Measurements from ENCODE around the gene MS4A14.

Gene MS4A14

DNA sequence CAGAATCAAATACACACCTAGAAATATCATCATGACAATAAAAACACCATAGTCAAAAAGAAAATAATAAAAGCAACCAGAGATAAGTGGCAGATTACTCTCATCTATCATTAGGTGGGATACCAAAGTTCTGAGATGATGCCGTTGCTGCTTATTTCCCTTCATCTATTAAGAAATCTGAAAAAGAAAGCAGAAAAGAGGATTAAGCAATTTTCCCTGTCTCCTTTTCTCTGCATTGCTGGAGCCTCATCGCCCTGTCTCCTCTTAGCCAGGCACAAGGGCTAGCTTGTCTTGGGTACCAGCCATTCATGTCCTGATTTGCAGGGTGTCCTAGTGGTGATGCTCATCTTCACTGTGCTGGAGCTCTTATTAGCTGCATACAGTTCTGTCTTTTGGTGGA lies 3.9 kb upstream of the MS4A14 start:
- no peak for DNase-seq
- WGBS (ENCODE audit: extremely low coverage, insufficient coverage, low lambda C conversion rate): no CpG with 5 or more reads among the region's 2 CpGs
- Histone ChIP-seq H3K4me1 (ENCODE audit: control insufficient read depth, low read depth, low read length) (no peaks in the 10 kb centered on the region), H3K36me3 (ENCODE audit: control insufficient read depth, insufficient read depth, low read length) (no peaks in the 10 kb centered on the region), H3K4me3 (ENCODE audit: low read length) (no peak overlapping the region), H3K79me1 (ENCODE audit: low read length) (no peaks in the 10 kb centered on the region), H3K18ac (ENCODE audit: low read length) (no peak overlapping the region), H2BK15ac (replicated peaks; ENCODE audit: low read depth) (no peak overlapping the region), H3K56ac (ENCODE audit: low read length) (no peak overlapping the region), H3K4ac (ENCODE audit: low read depth, low read length) (no peak overlapping the region), H3K23ac (ENCODE audit: low read length) (no peak overlapping the region), H3K9ac (ENCODE audit: low read length) (no peak overlapping the region), H2BK120ac (ENCODE audit: low read depth, low read length) (no peak overlapping the region), H2BK5ac (ENCODE audit: low read length) (no peak overlapping the region), H3K27me3 (ENCODE audit: insufficient read depth, low read length, poor library complexity) (no peaks in the 10 kb centered on the region), H3K79me2 (ENCODE audit: control insufficient read depth, insufficient read depth, low read length) (no peaks in the 10 kb centered on the region), H3K4me2 (ENCODE audit: low read length) (no peak overlapping the region), H4K8ac (ENCODE audit: low read depth, low read length) (no peak overlapping the region), H2AK5ac (ENCODE audit: low read length) (no peak overlapping the region), H4K5ac (ENCODE audit: low read length) (no peak overlapping the region), H3K27ac (ENCODE audit: low read depth, low read length) (no peak overlapping the region)

DNA sequence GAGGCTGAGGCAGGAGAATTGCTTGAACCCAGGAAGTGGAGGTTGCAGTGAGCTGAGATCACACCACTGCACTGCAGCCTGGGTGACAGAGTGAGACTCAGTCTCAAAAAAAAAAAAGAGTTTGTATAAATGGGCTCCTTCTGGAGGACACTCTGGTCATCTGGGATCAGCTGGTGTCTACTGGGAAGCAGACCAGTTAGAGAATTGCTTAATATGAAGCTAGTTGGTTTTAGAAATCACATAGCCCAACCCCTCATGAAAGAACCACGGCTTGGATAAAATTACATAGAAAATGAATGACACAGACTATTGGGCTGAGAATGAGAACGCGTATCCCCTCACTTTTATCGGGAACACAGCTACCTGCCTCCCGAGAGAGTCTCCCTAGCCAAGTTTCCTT lies 3.2 kb upstream of the MS4A14 start:
- Histone ChIP-seq H3K4ac (ENCODE audit: low read depth, low read length) (no peak overlapping the region), H2BK120ac (ENCODE audit: low read depth, low read length) (no peak overlapping the region), H3K36me3 (ENCODE audit: control insufficient read depth, insufficient read depth, low read length) (no peaks in the 10 kb centered on the region), H3K79me2 (ENCODE audit: control insufficient read depth, insufficient read depth, low read length) (no peaks in the 10 kb centered on the region), H3K27ac (ENCODE audit: low read depth, low read length) (no peak overlapping the region), H3K23ac (ENCODE audit: low read length) (no peak overlapping the region), H4K5ac (ENCODE audit: low read length) (no peak overlapping the region), H3K4me1 (ENCODE audit: control insufficient read depth, low read depth, low read length) (no peaks in the 10 kb centered on the region), H3K18ac (ENCODE audit: low read length) (no peak overlapping the region), H2AK5ac (ENCODE audit: low read length) (no peak overlapping the region), H3K56ac (ENCODE audit: low read length) (no peak overlapping the region), H3K79me1 (ENCODE audit: low read length) (no peaks in the 10 kb centered on the region), H4K8ac (ENCODE audit: low read depth, low read length) (no peak overlapping the region), H2BK15ac (replicated peaks; ENCODE audit: low read depth) (no peak overlapping the region), H3K27me3 (ENCODE audit: insufficient read depth, low read length, poor library complexity) (no peaks in the 10 kb centered on the region), H3K4me3 (ENCODE audit: low read length) (no peak overlapping the region), H3K9ac (ENCODE audit: low read length) (no peak overlapping the region), H3K4me2 (ENCODE audit: low read length) (no peak overlapping the region), H2BK5ac (ENCODE audit: low read length) (no peak overlapping the region)
- no peak for DNase-seq
- WGBS (ENCODE audit: extremely low coverage, insufficient coverage, low lambda C conversion rate): no CpG with 5 or more reads among the region's 5 CpGs

DNA sequence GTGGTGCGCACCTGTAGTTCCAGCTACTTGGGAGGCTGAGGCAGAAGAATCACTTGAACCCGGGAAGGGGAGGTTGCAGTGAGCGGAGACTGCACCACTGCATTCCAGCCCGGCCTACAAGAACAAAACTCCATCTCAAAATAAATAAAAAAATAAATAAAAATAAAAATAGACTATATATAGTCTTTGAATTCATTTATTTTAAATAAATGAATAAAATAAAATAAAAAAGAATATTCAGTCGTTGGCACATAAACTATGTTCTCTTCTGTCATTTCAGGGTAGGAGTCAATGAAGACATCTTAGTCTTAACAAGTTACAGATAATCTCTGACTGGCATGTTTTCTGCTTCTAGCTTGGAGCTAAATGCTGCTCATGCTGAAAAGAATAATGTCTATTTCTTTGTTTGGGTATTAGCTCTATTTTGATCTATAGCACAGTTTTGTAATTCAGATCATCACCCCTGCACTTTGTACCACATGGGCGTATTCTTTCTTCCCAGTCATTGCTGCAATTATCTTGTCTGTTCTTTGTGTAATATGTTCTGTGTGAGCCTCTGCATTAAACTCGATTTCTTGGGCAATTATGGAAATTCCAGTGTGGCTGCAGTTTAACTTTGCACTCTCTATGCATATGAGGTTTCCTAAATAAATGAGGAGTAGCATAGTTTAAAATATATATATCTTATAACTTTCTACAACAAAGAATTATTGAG lies 1.4 kb upstream of the MS4A14 start:
- H3K4me2 ChIP-seq (ENCODE audit: low read length): no peak overlapping the region
- H2BK120ac ChIP-seq (ENCODE audit: low read depth, low read length): no peak overlapping the region
- no CpG with 5 or more reads among the region's 7 CpGs for WGBS (ENCODE audit: extremely low coverage, insufficient coverage, low lambda C conversion rate)
- H3K18ac ChIP-seq (ENCODE audit: low read length): no peak overlapping the region
- no peak overlapping the region for H4K8ac ChIP-seq (ENCODE audit: low read depth, low read length)
- no peak overlapping the region for H4K5ac ChIP-seq (ENCODE audit: low read length)
- H3K4ac ChIP-seq (ENCODE audit: low read depth, low read length): no peak overlapping the region
- H3K56ac ChIP-seq (ENCODE audit: low read length): no peak overlapping the region
- H3K79me2 ChIP-seq (ENCODE audit: control insufficient read depth, insufficient read depth, low read length): no peaks in the 10 kb centered on the region
- DNase-seq: no peak
- H3K27me3 ChIP-seq (ENCODE audit: insufficient read depth, low read length, poor library complexity): no peaks in the 10 kb centered on the region
- no peaks in the 10 kb centered on the region for H3K36me3 ChIP-seq (ENCODE audit: control insufficient read depth, insufficient read depth, low read length)
- no peaks in the 10 kb centered on the region for H3K4me1 ChIP-seq (ENCODE audit: control insufficient read depth, low read depth, low read length)
- no peak overlapping the region for H3K23ac ChIP-seq (ENCODE audit: low read length)
- H2BK15ac ChIP-seq (replicated peaks; ENCODE audit: low read depth): no peak overlapping the region
- H2BK5ac ChIP-seq (ENCODE audit: low read length): no peak overlapping the region
- H3K79me1 ChIP-seq (ENCODE audit: low read length): no peaks in the 10 kb centered on the region
- H3K27ac ChIP-seq (ENCODE audit: low read depth, low read length): no peak overlapping the region
- H2AK5ac ChIP-seq (ENCODE audit: low read length): no peak overlapping the region
- H3K9ac ChIP-seq (ENCODE audit: low read length): no peak overlapping the region
- H3K4me3 ChIP-seq (ENCODE audit: low read length): no peak overlapping the region

DNA sequence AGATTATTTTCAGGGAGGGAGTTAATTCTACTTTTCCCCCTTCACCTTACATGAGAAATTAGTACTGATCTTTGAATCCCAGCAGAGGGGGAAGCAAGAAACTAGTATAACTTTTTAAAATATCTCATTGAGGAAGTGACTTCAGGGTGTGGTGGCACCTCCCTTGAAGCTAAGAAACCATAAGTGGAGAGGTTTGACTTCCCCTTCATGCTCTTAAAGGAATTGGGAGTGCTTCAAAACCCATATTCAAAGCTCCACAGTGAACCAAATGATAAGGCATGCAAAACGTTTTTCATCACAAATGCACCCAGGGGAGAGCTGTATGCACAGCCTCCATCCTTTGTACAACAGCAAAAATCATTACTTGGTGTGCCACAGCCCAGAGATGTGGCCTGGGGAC lies 540 bp downstream of the MS4A14 start:
- WGBS (ENCODE audit: extremely low coverage, insufficient coverage, low lambda C conversion rate): no CpG with 5 or more reads among the region's 1 CpG
- no peak for DNase-seq
- Histone ChIP-seq H2BK120ac (ENCODE audit: low read depth, low read length) (no peak overlapping the region), H2BK15ac (replicated peaks; ENCODE audit: low read depth) (no peak overlapping the region), H3K27ac (ENCODE audit: low read depth, low read length) (no peak overlapping the region), H3K27me3 (ENCODE audit: insufficient read depth, low read length, poor library complexity) (no peaks in the 10 kb centered on the region), H3K79me2 (ENCODE audit: control insufficient read depth, insufficient read depth, low read length) (no peaks in the 10 kb centered on the region), H4K5ac (ENCODE audit: low read length) (no peak overlapping the region), H3K18ac (ENCODE audit: low read length) (no peak overlapping the region), H3K4me1 (ENCODE audit: control insufficient read depth, low read depth, low read length) (no peaks in the 10 kb centered on the region), H2AK5ac (ENCODE audit: low read length) (no peak overlapping the region), H3K23ac (ENCODE audit: low read length) (no peak overlapping the region), H3K79me1 (ENCODE audit: low read length) (no peaks in the 10 kb centered on the region), H3K56ac (ENCODE audit: low read length) (no peak overlapping the region), H3K9ac (ENCODE audit: low read length) (no peak overlapping the region), H3K4me2 (ENCODE audit: low read length) (no peak overlapping the region), H3K36me3 (ENCODE audit: control insufficient read depth, insufficient read depth, low read length) (no peaks in the 10 kb centered on the region), H3K4ac (ENCODE audit: low read depth, low read length) (no peak overlapping the region), H3K4me3 (ENCODE audit: low read length) (no peak overlapping the region), H4K8ac (ENCODE audit: low read depth, low read length) (no peak overlapping the region), H2BK5ac (ENCODE audit: low read length) (no peak overlapping the region)

DNA sequence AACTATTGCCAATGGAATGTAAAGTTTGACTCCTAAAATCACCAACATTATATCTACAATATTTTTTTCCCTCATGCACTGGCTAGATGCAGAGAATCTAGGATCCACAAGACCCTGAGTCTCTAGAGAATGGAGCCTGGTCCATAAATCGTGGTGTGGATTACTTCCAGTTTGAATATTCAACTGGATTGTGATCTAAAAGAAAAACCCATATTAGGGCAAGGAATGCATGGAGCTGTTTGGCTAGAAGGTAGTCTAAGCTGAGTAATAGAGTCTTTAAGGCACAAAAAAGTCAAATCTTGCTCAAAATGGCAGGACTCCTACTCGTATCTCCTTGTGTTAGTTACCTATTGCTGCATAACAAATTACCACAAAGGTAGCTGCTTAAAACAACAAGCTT lies 23.8 kb downstream of the MS4A14 start:
- Histone ChIP-seq H3K4ac (ENCODE audit: low read depth, low read length) (no peak overlapping the region), H4K8ac (ENCODE audit: low read depth, low read length) (no peak overlapping the region), H3K23ac (ENCODE audit: low read length) (no peak overlapping the region), H3K36me3 (ENCODE audit: control insufficient read depth, insufficient read depth, low read length) (no peaks in the 10 kb centered on the region), H3K56ac (ENCODE audit: low read length) (no peak overlapping the region), H3K4me2 (ENCODE audit: low read length) (no peak overlapping the region), H3K4me1 (ENCODE audit: control insufficient read depth, low read depth, low read length) (no peaks in the 10 kb centered on the region), H2AK5ac (ENCODE audit: low read length) (no peak overlapping the region), H2BK120ac (ENCODE audit: low read depth, low read length) (no peak overlapping the region), H3K27ac (ENCODE audit: low read depth, low read length) (no peak overlapping the region), H4K5ac (ENCODE audit: low read length) (no peak overlapping the region), H3K79me2 (ENCODE audit: control insufficient read depth, insufficient read depth, low read length) (no peaks in the 10 kb centered on the region), H3K18ac (ENCODE audit: low read length) (no peak overlapping the region), H3K79me1 (ENCODE audit: low read length) (no peaks in the 10 kb centered on the region), H2BK15ac (replicated peaks; ENCODE audit: low read depth) (no peak overlapping the region), H3K4me3 (ENCODE audit: low read length) (no peak overlapping the region), H2BK5ac (ENCODE audit: low read length) (no peak overlapping the region), H3K9ac (ENCODE audit: low read length) (no peak overlapping the region), H3K27me3 (ENCODE audit: insufficient read depth, low read length, poor library complexity) (no peaks in the 10 kb centered on the region)
- DNase-seq: no peak
- WGBS (ENCODE audit: extremely low coverage, insufficient coverage, low lambda C conversion rate): no CpG with 5 or more reads among the region's 2 CpGs

DNA sequence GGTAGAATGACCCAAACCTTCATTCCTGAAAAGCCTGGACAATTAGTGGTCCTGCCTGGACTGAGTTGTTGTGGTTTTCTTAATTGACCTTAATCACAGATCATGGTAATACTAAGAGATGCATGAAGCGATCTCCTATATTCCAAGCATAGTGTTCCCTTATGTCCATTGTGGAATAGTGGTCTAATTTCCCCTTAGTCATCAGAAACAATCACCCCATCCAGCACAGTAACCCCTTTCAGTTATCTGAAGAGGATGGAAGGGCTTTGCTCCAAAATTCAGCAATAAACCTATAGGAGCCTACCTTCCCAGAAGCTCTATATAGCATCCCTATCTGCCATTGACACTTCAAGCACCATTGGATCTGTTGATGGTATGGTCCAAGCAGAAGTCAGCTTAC lies 26.4 kb downstream of the MS4A14 start:
- Histone ChIP-seq H2BK15ac (replicated peaks; ENCODE audit: low read depth) (no peak overlapping the region), H3K23ac (ENCODE audit: low read length) (no peak overlapping the region), H2BK120ac (ENCODE audit: low read depth, low read length) (no peak overlapping the region), H2BK5ac (ENCODE audit: low read length) (no peak overlapping the region), H3K4me2 (ENCODE audit: low read length) (no peak overlapping the region), H4K5ac (ENCODE audit: low read length) (no peak overlapping the region), H3K4ac (ENCODE audit: low read depth, low read length) (no peak overlapping the region), H3K4me3 (ENCODE audit: low read length) (no peak overlapping the region), H3K18ac (ENCODE audit: low read length) (no peak overlapping the region), H3K4me1 (ENCODE audit: control insufficient read depth, low read depth, low read length) (no peaks in the 10 kb centered on the region), H3K79me2 (ENCODE audit: control insufficient read depth, insufficient read depth, low read length) (no peaks in the 10 kb centered on the region), H4K8ac (ENCODE audit: low read depth, low read length) (no peak overlapping the region), H3K27ac (ENCODE audit: low read depth, low read length) (no peak overlapping the region), H3K27me3 (ENCODE audit: insufficient read depth, low read length, poor library complexity) (no peaks in the 10 kb centered on the region), H3K56ac (ENCODE audit: low read length) (no peak overlapping the region), H3K9ac (ENCODE audit: low read length) (no peak overlapping the region), H3K79me1 (ENCODE audit: low read length) (no peaks in the 10 kb centered on the region), H2AK5ac (ENCODE audit: low read length) (no peak overlapping the region), H3K36me3 (ENCODE audit: control insufficient read depth, insufficient read depth, low read length) (no peaks in the 10 kb centered on the region)
- WGBS (ENCODE audit: extremely low coverage, insufficient coverage, low lambda C conversion rate): no CpG with 5 or more reads among the region's 1 CpG
- DNase-seq: no peak

Measured in mesendoderm (in vitro differentiated cells).